ENCODE data around the gene BORCS5. TPM values are rescaled to one million over a fixed set of nuclear protein-coding genes. Genes with fewer than 3 reads are reported as not detected.

The BORCS5 gene
- total RNA-seq, 1 donor from 2014 or later: 19.2 TPM

DNA sequence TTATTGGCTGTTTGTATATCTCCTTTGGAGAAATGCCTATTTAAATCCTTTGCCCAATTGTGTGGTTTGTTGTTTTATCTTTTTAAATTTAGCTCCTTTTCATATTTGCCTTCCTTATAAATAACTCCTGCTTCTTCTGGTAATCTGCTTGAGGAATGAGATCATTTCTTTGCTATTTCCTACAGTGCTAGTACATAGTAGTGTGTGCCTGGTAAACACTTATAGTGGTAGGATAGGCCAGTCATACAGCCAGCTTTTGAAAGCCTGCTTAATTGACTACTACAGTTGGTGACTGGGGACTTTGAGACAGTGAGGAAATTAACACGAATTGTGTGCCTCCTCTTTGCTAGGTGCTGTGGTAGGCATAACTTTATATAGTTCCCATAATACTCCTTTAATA, 68.7 kb downstream of the BORCS5 start:
- FAIRE-seq: no peak

DNA sequence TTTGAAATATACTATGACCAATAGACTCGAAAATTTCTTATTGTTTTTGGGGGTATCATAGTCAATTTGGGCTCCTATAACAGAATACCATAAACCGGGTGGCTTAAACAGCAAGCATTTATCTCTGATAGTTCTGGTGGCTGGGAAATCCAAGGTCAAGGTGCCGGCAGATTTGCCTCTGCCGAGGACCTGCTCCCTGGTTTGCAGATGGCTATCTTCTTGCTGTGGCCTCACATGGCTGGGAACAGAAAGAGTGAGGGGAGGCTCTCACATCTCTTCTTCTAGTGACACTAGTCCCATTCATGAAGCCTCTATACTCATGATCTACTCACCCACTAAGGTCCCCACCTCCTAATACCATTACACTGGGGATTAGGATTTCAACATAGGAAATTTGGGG, 70.7 kb downstream of the BORCS5 start:
- no peak for DNase-seq (ENCODE audit: low spot score in 2 of 2)
- FAIRE-seq: no peak

More for the DNA sequence above, 68.7 kb downstream of the BORCS5 start:
- DNase-seq (ENCODE audit: low spot score in 2 of 2): no peak

DNA sequence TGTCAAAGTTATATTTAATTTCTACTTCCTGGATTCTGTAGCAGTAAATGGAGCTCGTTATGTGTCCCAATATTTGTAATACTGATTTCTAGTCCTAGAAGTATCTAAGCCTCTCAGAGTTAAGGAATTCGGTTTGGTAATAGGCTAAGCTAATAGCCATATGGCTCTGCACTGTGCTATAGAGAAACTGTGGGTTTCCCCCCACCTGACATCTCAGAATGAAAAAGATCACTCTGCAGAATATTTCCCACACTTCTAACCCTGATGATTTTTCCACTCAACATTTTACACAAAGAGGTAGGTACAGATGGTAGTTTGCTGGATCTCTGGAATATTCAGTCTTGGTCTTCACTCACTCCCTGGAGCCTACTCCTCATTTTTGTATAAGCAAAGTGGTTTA, 71.2 kb downstream of the BORCS5 start:
- FAIRE-seq (no peak), DNase-seq (ENCODE audit: low spot score in 2 of 2) (no peak)

DNA sequence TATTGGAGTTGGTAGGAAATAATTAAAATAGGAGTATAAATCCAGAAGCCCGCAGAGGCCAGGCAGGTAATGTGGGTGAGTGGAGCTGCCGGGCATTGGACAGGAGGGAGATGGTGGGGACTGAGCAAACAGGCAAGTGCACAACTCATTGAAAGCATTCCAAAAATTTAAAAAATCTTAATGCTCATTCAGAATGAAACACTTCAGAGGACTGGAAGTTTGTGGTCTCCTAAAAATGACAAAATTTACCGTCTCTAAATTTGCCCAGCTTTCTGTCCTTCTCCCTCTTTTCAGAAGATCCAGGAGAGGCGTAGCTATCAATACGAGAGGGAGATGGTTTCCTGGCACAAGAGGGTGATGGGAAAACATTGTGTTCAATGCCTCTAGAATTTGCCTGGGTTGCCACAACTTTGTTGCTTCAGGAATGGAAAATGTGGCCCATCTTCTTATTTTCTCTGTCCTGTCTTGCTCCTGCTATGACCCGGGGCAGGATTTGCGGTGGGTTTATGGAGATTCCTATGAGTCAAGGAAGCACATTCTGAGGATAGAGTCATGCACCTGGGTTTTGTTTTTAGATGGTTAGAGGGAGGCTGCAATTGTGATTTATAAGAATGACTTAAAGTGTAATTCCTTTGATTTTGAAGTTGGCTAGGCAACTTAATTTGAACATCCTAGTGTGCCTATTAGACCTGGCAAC, 72.2 kb downstream of the BORCS5 start:
- FAIRE-seq (no peak), DNase-seq (ENCODE audit: low spot score in 2 of 2) (no peak)

DNA sequence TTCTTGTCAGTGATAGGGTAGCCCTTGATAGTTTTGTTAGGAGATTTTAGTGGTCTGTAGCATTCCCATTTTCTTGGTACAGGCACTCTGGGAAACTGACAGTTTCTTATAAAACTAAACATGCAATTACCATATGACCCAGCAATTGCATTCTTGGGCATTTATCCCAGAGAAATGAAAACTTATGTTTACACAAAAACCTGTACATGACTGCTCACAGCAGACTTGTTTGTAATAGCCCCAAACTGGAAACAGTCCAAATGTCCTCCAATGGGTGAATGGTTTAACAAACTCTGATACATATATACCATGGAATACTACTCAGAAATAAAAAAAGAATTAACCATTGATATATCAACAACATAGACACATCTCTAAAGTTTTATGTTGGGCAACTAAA, 75.5 kb downstream of the BORCS5 start:
- DNase-seq (ENCODE audit: low spot score in 2 of 2) (no peak), FAIRE-seq (no peak)

DNA sequence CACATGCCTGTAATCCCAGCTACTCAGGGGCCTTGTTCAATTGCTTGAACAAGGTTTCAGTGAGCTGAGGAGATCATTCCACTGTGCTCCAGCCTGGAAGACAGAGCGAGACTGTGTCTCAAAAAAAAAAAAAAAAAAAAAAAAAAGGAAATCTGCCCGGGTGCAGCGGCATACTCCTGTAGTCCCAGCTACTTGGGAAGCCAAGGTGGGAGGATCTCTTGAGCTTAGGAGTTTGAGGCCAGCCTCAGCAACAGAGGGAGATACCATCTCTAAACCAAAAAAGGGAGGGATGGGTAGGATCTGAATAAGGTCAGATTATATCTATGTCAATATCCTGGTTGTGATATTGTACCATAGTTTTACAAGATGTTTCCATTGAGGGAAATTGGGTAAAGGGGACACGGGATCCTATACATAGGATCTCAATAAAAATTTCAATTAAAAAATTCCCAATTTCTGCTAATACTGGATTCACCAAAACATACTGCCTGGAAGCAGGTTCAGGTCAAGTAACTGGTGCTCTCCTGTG, 76.4 kb downstream of the BORCS5 start:
- DNase-seq (ENCODE audit: low spot score in 2 of 2): no peak
- FAIRE-seq: no peak

DNA sequence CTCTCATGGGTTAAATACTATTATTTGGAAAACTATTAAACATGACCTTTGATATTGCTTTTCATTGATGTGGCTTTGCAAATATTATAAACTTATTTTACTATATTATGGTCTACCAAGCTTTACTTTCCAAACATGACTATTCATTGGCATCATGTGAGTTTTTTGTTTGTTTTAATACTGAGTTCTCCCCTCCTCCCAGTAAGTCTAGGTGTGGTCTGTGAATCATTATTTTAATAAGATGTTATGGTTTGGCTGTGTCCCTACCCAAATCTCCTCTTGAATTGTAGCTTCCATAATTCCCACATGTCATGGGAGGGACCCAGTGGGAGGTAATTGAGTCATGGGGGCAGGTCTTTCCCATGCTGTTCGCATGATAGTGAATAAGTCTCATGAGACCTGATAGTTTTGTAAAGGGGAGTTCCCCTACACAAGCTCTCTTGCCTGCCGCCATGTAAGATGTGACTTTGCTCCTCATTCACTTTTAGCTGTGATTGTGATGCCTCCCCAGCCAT, 80.0 kb downstream of the BORCS5 start:
- FAIRE-seq: no peak
- no peak for DNase-seq (ENCODE audit: low spot score in 2 of 2)

DNA sequence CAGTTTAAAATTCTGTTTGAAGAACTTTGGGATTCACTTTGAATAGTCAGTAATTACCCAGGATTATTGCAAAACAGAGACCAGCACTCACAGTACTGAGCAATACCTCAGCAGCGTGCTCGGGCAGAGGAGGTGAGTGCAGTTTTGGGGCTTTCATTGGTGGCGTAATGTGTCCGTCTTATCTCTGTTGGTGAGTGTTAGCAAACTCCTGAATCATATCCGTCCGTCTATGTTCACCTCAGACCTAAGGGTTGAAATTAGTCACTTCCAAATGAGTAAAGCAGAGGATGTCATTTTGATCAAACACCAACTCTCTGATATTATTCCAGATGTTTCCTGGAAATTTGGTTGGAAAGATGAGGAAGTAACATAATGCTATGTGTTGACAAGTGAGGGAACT, 82.8 kb downstream of the BORCS5 start:
- FAIRE-seq (no peak), DNase-seq (ENCODE audit: low spot score in 2 of 2) (no peak)

DNA sequence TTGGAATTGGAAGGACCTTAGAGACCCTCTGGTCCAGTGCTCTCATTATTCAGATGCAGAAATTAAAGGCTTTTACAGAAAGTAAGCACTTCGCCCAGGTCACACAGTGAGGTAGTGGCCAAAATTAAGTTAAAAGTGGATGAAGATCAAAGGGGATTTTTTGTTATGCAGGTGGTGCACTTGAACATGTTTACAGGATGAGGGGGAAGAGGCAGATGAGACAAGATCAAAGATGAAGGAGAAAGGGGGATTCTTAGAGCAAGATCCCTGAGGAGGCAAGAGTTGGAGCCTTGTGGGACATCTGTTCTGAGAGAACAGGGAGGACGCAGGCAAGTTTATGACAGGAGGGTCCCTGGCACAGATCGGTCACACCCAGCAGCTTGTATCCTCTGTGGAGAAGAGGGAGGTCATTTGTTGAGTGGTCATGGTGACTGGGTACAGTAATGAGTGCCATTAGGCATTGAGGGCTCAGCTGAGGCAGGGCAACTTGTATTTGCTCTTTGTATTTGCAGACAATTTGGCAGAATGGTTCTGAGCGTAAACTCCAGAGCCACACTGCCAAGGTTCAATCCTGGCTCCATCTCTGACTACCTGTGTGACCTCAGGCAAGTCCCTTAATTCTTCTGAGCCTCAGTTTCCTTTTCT, 84.0 kb downstream of the BORCS5 start:
- FAIRE-seq: no peak
- DNase-seq (ENCODE audit: low spot score in 2 of 2): no peak

DNA sequence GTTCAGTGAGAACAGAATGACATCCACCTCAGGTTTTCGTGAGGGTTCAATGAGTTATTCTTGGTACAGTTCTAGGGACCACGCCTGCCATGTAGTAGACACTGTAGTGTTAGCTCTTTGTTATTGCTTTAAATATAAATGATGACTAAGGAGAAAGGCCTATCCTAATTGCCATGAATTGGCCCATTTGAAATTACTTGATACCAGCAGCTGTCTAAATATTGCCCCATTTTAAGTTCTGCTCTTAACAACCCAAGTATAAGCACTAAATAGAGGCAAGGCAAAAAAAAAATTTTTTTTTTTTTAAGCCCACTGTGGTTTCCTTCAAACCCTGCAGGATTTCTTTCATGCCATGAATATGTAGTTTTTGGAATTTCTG, 84.5 kb downstream of the BORCS5 start:
- DNase-seq (ENCODE audit: low spot score in 2 of 2) (no peak), FAIRE-seq (no peak)

DNA sequence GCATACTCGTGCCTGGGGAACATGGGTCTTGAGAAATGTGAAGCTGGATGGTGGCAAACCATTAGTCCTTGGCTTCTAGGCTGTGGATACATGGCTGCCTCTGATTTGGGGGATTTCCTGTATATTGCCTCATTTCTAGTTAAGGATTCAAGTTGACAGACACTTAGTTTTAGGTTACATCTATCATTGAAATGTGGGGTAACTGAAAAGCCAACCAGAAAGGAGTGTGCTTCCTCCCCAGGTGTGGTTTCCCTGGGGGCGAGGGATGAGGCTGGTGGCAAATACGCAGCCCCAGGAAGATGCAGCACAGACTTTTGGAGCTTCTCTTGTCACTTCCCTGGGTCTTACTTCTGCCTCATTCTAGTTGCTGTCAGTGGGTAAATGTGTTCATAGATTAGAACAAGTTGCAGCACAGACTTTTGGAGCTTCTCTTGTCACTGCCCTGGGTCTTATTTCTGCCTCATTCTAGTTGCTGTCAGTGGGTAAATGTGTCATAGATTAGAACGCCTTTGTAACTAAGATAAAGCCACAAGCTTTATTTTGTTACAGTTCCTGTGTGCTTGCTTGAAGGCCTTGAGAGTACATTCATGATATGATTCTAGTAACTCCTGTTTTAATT, 85.1 kb downstream of the BORCS5 start:
- no peak for DNase-seq (ENCODE audit: low spot score in 2 of 2)
- FAIRE-seq: no peak

DNA sequence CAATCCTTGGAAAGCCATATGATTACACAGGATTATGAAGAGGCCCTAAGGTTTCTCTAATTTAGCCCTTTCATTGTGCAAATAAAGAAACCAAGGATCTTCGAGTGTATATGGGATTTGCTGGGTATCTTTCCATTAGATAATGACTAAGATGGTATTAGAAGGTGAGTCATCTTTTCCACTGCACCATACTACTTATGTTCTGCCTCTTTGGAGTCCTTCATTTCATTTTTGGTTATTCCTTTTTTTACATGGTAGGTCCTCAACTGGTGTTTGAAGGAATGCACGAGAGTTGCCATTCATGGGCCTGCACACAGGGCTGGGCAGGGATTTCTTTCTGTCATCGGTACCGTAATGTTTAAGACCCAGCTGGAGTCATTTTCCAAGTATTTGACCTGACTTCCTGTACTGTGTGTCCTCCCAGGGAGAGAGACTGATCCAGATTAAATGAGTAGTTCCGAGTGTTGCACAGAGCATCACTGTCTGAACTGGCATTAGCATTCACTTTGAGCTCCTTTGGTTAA, 85.7 kb downstream of the BORCS5 start:
- FAIRE-seq (no peak), DNase-seq (ENCODE audit: low spot score in 2 of 2) (no peak)

DNA sequence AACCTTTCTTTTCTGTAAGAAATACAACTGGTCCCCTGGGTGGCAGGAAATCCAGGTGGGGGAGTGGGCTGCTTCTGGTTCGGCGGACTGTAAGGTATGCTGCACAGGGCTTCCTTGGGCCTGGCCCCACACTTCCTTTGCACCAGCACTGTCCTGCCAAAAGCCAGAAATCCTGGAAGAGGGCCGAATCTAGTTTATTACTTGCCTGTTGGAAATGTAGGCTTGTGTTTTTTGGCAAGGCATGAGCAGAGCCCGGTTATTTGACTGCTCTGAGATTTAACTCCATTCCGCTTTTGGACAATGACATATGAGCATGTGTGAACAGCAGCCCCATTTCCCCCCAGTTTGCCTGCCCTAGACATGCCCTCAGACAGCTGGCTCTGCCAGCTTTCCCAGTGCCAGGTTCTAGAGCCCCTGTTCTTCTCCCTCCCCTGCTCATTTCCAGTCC, 86.6 kb downstream of the BORCS5 start:
- FAIRE-seq: no peak
- DNase-seq (ENCODE audit: low spot score in 2 of 2): no peak

DNA sequence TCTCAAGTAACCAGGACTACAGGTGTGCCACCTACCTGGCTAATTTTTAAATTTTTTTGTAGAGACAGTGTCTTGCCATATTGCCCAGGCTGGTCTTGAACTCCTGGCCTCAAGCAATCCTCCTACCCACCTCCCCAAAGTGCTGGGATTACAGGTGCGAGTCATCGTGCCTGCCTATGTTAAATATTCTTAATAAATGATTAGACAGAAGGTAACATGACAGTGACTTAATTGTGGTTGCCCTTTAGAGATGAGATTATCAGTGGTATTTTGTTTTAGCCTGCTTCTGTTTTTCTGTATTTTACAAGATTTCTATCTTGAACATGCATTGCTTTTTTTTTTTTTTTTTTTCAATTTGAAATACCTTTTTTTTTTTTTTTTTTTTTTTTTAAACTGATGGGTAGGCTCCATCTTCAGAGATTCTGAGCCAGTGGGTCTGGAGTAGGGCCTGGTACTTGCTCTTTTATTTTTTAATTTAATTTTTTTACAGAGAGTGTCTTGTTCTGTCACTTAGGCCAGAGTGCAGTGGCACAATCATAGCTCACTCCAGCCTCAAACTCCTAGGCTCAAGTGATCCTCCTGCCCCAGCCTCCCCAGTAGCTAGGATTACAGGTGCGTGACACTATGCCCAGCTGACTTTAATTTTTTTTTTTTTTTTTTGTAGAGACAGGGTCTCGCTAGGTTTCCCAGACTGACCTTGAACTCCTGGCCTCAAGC, 88.4 kb downstream of the BORCS5 start:
- DNase-seq (ENCODE audit: low spot score in 2 of 2): no peak
- no peak for FAIRE-seq

DNA sequence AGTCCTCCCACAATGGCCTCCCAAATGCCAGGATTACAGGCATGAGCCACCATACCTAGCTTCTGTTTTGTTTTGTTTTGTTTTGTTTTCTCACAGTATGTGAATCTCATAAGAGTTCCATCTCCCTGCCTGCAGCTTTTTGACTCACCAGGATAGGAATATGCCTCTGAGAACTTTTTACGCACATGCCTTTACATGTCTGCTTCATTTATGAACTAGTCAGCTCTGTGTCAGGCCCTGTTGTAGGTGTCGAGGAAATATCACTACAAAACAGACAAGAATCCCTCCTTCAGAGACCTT, 89.0 kb downstream of the BORCS5 start:
- DNase-seq (ENCODE audit: low spot score in 2 of 2) (no peak), FAIRE-seq (no peak)

DNA sequence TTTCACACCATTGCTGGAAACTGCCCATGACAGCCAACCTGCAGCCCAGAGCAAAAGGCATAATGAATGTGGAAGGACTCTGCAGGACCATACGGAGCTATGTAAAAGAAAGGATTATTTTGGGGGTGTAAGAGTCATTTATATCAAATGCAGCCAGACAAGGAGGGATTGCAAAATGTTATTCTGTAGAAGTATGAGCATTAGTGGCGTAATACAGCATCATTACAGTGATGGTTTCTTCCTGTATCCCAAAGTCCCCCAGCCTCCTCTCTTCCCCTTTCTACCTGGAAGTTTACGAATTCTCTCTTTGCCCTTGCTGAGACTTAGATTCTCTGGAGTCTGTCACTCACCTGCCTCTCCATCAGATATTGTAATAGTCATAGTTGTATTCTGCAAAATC, 89.9 kb downstream of the BORCS5 start:
- FAIRE-seq: no peak
- no peak for DNase-seq (ENCODE audit: low spot score in 2 of 2)

DNA sequence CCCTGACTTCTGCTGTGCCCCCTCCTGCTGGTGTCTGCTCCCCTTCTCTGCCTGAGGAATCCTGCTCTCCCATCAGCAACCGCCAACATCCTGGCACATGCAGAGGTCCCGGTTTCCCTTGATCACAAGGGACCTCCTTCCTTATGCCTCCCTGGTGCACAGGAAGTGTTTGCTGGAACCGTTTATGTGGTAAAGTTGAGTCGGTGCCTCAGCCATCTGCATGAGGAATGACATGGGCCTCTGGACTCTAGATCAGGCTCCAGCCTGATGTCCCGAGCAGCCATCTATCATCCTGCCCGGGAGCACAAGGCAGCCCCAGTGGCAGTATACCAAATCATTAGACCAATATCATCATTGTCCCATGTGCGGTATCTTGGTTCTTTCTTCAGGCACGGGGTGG, 90.4 kb downstream of the BORCS5 start:
- no peak for DNase-seq (ENCODE audit: low spot score in 2 of 2)
- no peak for FAIRE-seq

DNA sequence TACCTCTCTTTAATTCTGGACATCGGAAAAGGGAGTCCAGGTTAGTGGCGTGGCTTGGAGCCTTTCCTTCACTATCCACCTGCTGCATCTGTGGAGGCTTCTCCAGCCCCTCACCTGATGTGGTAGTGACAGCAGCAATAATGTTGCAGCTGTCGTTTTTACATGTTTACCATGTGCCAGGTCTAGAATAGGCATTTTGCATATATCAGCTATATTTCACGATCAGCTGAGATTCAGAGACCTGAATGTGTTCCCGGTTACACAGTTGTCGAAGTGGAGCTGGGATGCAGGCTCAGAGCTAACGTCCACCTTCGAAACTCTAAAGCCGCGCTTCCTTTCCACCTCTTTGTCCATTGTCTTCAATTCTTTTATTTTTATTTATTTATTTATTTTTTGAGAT, 91.0 kb downstream of the BORCS5 start:
- no peak for DNase-seq (ENCODE audit: low spot score in 2 of 2)
- no peak for FAIRE-seq

DNA sequence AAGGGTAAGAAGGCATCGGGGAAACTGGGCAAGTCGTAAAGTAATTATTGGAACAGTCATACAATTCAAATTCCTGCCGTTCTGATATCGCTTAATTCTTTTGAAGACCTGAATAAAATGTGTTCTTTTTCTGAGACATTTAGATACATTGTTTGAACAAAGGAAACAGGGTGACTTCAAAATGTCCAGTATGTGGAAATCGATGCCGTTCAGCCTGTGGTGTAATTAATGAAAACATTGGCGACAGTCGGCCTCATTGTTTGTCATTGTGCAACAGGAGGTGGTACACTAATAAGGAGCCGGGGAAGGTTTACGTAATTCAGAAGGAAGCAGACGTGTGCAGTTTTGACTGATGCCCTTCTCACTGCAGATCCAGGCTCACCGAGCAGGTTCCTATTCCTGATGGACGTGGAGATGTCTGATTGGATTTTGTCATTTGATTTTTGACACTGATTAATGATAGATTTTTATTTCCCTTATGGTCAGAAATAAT, 92.7 kb downstream of the BORCS5 start:
- no peak for FAIRE-seq
- no peak for DNase-seq (ENCODE audit: low spot score in 2 of 2)

DNA sequence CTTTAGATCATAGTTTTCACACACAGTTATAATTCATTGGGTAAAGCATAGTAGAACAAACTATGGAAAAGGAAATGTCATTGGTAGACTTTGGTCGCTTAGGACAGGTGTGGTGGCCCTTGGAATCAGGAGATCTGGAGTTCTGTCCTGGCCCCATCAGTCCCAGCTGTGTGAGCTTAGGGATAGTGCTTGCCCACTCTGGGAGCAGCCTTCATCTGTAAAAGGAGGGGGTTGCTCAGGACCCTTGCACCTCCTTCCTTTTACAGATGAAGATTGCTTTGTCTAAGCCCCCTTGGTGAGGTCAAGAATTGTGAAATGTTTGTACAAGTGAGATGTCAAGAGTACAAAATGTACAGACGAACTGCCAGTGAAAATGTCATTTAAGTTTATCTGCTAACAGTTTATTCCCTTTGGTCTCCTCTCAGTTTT, 93.2 kb downstream of the BORCS5 start:
- DNase-seq (ENCODE audit: low spot score in 2 of 2): no peak
- FAIRE-seq: no peak

DNA sequence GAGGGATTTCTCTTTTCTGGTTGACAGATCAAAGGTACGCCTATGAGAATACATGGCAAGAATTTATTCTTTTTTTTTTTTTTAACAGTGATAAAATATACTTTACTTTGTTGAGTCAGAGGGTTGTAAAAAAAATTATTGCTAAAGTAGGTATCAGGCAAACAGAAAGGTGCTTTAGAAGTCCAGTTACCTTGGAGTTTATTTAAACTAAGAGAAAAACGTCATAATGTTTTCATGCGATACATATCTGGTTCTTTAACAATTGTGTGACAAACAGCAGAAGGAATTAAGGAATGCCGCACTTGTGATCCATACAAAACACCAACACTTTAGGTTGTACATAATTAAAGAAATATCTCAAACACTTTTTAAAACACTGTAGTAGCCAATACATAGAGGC, 94.2 kb downstream of the BORCS5 start:
- no peak for FAIRE-seq
- DNase-seq (ENCODE audit: low spot score in 2 of 2): no peak

Data from frontal cortex (tissue), 4 donors.